CD4-positive, alpha-beta T cell (primary cell): ENCODE data around the gene NEK5. TPM values are rescaled to one million over a fixed set of nuclear protein-coding genes. Genes with fewer than 3 reads are reported as not detected.

Experiments
- ATAC-seq: fragments of 200-7000 bp; cut with Tn5 transposase; one replicate; pipeline ENCODE4 v1.10.0; 2022; ENCODE audit warnings: mild to moderate bottlenecking; ENCODE audit not compliant: poor library complexity
- CTCF ChIA-PET: fragments of 350-600 bp; sonication (Branson Sonifier 250); formaldehyde crosslinking; loops from one replicate; lab custom pipeline; 2021; ENCODE audit warnings: antibody characterized with exemption, inconsistent platforms; lab: Charles Lee
- POLR2A ChIA-PET: fragments of 350-600 bp; sonication (Branson Sonifier 250); formaldehyde crosslinking; loops from one replicate; lab custom pipeline; 2021; ENCODE audit warnings: antibody characterized with exemption, inconsistent platforms; lab: Charles Lee
- DNase-seq, 14 experiments: peaks; one replicate each; pipeline ENCODE4 v3.0.0-alpha.2; 2013 to 2020; ENCODE audit warnings: mixed read lengths in 2 of 14
- H3K27ac ChIP-seq, 2 donors: one replicate each; pipeline versions ENCODE4 v1.5.1 to v1.7.0; 2013; ENCODE audit warnings: low read length in 2 of 2, low read depth in 1 of 2, mild to moderate bottlenecking in 1 of 2
- H3K27me3 ChIP-seq, 2 experiments: 1 replicate in 1 of 2; 2 replicates in 1 of 2; pipeline versions ENCODE4 v1.6.1 to v1.7.0; 2013; ENCODE audit warnings: low read length in 2 of 2, control low read depth in 1 of 2, mild to moderate bottlenecking in 1 of 2, moderate library complexity in 1 of 2; ENCODE audit not compliant: insufficient read depth in 2 of 2, control insufficient read depth in 1 of 2
- H3K36me3 ChIP-seq: one replicate; pipeline ENCODE4 v1.6.1; 2013; ENCODE audit warnings: low read length, control low read depth; ENCODE audit not compliant: insufficient read depth
- H3K4me1 ChIP-seq: one replicate; pipeline ENCODE4 v1.6.1; 2013; ENCODE audit warnings: low read length, control low read depth; ENCODE audit not compliant: insufficient read depth
- H3K4me3 ChIP-seq: one replicate; pipeline ENCODE4 v1.5.1; 2013; ENCODE audit warnings: mild to moderate bottlenecking, low read length, moderate library complexity
- H3K9me3 ChIP-seq, 2 experiments: 1 replicate in 1 of 2; 2 replicates in 1 of 2; pipeline versions ENCODE4 v1.6.1 to v1.7.0; 2013; ENCODE audit warnings: low read length in 2 of 2, mild to moderate bottlenecking in 2 of 2, control low read depth in 1 of 2, moderate library complexity in 1 of 2; ENCODE audit not compliant: control insufficient read depth in 1 of 2, insufficient read depth in 1 of 2
- H3K27ac Mint-ChIP-seq: one replicate; pipeline ENCODE4 v1.8.0; 2020; ENCODE audit warnings: mixed read lengths
- H3K27me3 Mint-ChIP-seq: one replicate; pipeline ENCODE4 v1.8.0; 2021; ENCODE audit warnings: mixed read lengths
- H3K36me3 Mint-ChIP-seq: one replicate; pipeline ENCODE4 v1.8.0; 2021; ENCODE audit warnings: low read depth, mixed read lengths
- H3K4me1 Mint-ChIP-seq: one replicate; pipeline ENCODE4 v1.8.0; 2021; ENCODE audit warnings: low read depth, mixed read lengths
- H3K4me3 Mint-ChIP-seq: one replicate; pipeline ENCODE4 v1.8.0; 2020; ENCODE audit warnings: mild to moderate bottlenecking, mixed read lengths
- H3K9me3 Mint-ChIP-seq: one replicate; pipeline ENCODE4 v1.8.0; 2020; ENCODE audit warnings: mixed read lengths
- CTCF ChIP-seq: fragments of 200-600 bp; IDR thresholded peaks from one replicate; pipeline ENCODE4 v1.8.0; 2022; ENCODE audit warnings: antibody characterized with exemption, mild to moderate bottlenecking
- intact Hi-C, 2 experiments: fragments of 100-400 bp; cut with DNase I in 1 of 2; cut with micrococcal nuclease in 1 of 2; formaldehyde crosslinking; loops; one replicate each; pipeline versions ENCODE4 v1.15.1 to v1.9.0; 2023 to 2025; cut with DNase I, micrococcal nuclease
- total RNA-seq, 174 experiments: library from RNA in 2 of 174; stranded (reverse) in 2 of 174; gene quantifications; one replicate each; pipeline ENCODE4 v1.2.3 and lab custom pipeline; 2021 to 2026

Gene NEK5
- total RNA-seq, 2 experiments from 2014 or later = 0.08 TPM; not detected in 1

GRCh38 chr13:52112591-52112990, 16.3 kb downstream of the NEK5 start:
- Histone ChIP-seq H3K27ac (no peak overlapping the region), H3K9me3 (no peaks in the 10 kb centered on the region), H3K36me3 (no peaks in the 10 kb centered on the region), H3K4me1 (no peaks in the 10 kb centered on the region), H3K27me3 (peaks cover 0 to 5% of the 10 kb centered on the region in 2 experiments), H3K4me3 (no peak overlapping the region)
- Mint-ChIP-seq H3K4me1 (no peaks in the 10 kb centered on the region), H3K9me3 (no peaks in the 10 kb centered on the region), H3K27me3 (peaks cover 16% of the 10 kb centered on the region), H3K27ac (no peak overlapping the region), H3K4me3 (no peak overlapping the region), H3K36me3 (no peaks in the 10 kb centered on the region)
- DNase-seq (no peak), ATAC-seq (no peak)
- TF ChIP-seq CTCF = no peak
- POLR2A ChIA-PET = no interaction called here
- CTCF ChIA-PET = no interaction called here
- intact Hi-C loops = no loop called here

- no peak overlapping the region for H3K27ac Mint-ChIP-seq
- no peak overlapping the region for H3K4me3 Mint-ChIP-seq
- DNase-seq = no peak
- H3K4me3 ChIP-seq = no peak overlapping the region
- H3K36me3 ChIP-seq = no peaks in the 10 kb centered on the region
- intact Hi-C loops = no loop called here
- POLR2A ChIA-PET = no interaction called here
- H3K4me1 Mint-ChIP-seq = no peaks in the 10 kb centered on the region
- no peaks in the 10 kb centered on the region for H3K9me3 ChIP-seq
- H3K4me1 ChIP-seq = no peaks in the 10 kb centered on the region
- peaks cover 10% of the 10 kb centered on the region for H3K27me3 Mint-ChIP-seq
- CTCF ChIA-PET = no interaction called here
- H3K27ac ChIP-seq = no peak overlapping the region
- H3K27me3 ChIP-seq = peaks cover 0 to 2% of the 10 kb centered on the region in 2 experiments
- H3K36me3 Mint-ChIP-seq = no peaks in the 10 kb centered on the region
- ATAC-seq = no peak
- no peaks in the 10 kb centered on the region for H3K9me3 Mint-ChIP-seq
- TF ChIP-seq CTCF = no peak
Observed at GRCh38 chr13:52109116-52109670, 19.7 kb downstream of the NEK5 start.

GRCh38 chr13:52105841-52106240, 23.0 kb downstream of the NEK5 start:
- intact Hi-C loops = no loop called here
- no peak overlapping the region for H3K4me3 Mint-ChIP-seq
- POLR2A ChIA-PET = no interaction called here

More at GRCh38 chr13:52105841-52106240, 23.0 kb downstream of the NEK5 start:
- H3K9me3 Mint-ChIP-seq = no peaks in the 10 kb centered on the region
- no peaks in the 10 kb centered on the region for H3K9me3 ChIP-seq
- H3K4me1 Mint-ChIP-seq = no peaks in the 10 kb centered on the region
- no peaks in the 10 kb centered on the region for H3K4me1 ChIP-seq
- CTCF ChIA-PET = no interaction called here
- no peaks in the 10 kb centered on the region for H3K27me3 ChIP-seq
- no peak overlapping the region for H3K27ac ChIP-seq
- H3K27me3 Mint-ChIP-seq = peaks cover 5% of the 10 kb centered on the region
- no peak for ATAC-seq
- no peak for DNase-seq
- H3K36me3 Mint-ChIP-seq = no peaks in the 10 kb centered on the region
- TF ChIP-seq CTCF = no peak
- H3K4me3 ChIP-seq = no peak overlapping the region
- H3K27ac Mint-ChIP-seq = no peak overlapping the region
- no peaks in the 10 kb centered on the region for H3K36me3 ChIP-seq
